Natural killer cell (primary cell): ENCODE data around the gene DOCK1. TPM values are rescaled to one million over a fixed set of nuclear protein-coding genes. Genes with fewer than 3 reads are reported as not detected.

Source experiments
- ATAC-seq, 3 donors: fragments of 150-1000 bp in 2 of 3; fragments of 200-7000 bp in 1 of 3; cut with Tn5 transposase; 1 replicate in 1 of 3; 2 replicates in 2 of 3; pipeline ENCODE4 v1.10.0; 2021; ENCODE audit warnings: mild to moderate bottlenecking in 2 of 3, moderate library complexity in 2 of 3
- DNase-seq, 2 donors: peaks; one replicate each; pipeline versions ENCODE4 v3.0.0 to v3.0.0-alpha.2; 2013 to 2021; ENCODE audit warnings: mixed read lengths in 1 of 2
- H3K27ac ChIP-seq: one replicate; pipeline ENCODE4 v1.5.1; 2013; ENCODE audit warnings: mild to moderate bottlenecking, low read length
- H3K27me3 ChIP-seq: one replicate; pipeline ENCODE4 v1.6.1; 2013; ENCODE audit warnings: low read length; ENCODE audit not compliant: control insufficient read depth, insufficient read depth
- H3K36me3 ChIP-seq: one replicate; pipeline ENCODE4 v1.6.1; 2013; ENCODE audit warnings: low read length; ENCODE audit not compliant: control insufficient read depth, insufficient read depth
- H3K4me1 ChIP-seq: one replicate; pipeline ENCODE4 v1.6.1; 2013; ENCODE audit warnings: low read length; ENCODE audit not compliant: control insufficient read depth, insufficient read depth
- H3K4me3 ChIP-seq: one replicate; pipeline ENCODE4 v1.5.1; 2013; ENCODE audit warnings: low read length
- H3K9me3 ChIP-seq: one replicate; pipeline ENCODE4 v1.6.1; 2013; ENCODE audit warnings: low read length; ENCODE audit not compliant: control insufficient read depth, insufficient read depth
- H3K27ac Mint-ChIP-seq, 2 donors: one replicate each; pipeline ENCODE4 v1.8.0; 2022; ENCODE audit warnings: mild to moderate bottlenecking in 2 of 2, mixed read lengths in 2 of 2, moderate library complexity in 1 of 2
- H3K27me3 Mint-ChIP-seq, 2 donors: one replicate each; pipeline ENCODE4 v1.8.0; 2022; ENCODE audit warnings: low read depth in 2 of 2, mixed read lengths in 2 of 2
- H3K36me3 Mint-ChIP-seq: one replicate; pipeline ENCODE4 v1.8.0; 2022; ENCODE audit warnings: mixed read lengths
- H3K4me1 Mint-ChIP-seq, 2 donors: one replicate each; pipeline ENCODE4 v1.8.0; 2022; ENCODE audit warnings: mixed read lengths in 2 of 2
- H3K4me3 Mint-ChIP-seq: one replicate; pipeline ENCODE4 v1.8.0; 2022; ENCODE audit warnings: mild to moderate bottlenecking, moderate library complexity, mixed read lengths
- H3K9me3 Mint-ChIP-seq, 2 donors: one replicate each; pipeline ENCODE4 v1.8.0; 2022; ENCODE audit warnings: mixed read lengths in 2 of 2
- CTCF ChIP-seq: fragments of 200-600 bp; IDR thresholded peaks from one replicate; pipeline ENCODE4 v1.8.0; 2022; ENCODE audit warnings: antibody characterized with exemption
- WGBS: methylation state at CpG from one replicate; pipeline ENCODE4 v1.1.7; 2013; ENCODE audit warnings: missing lambda C conversion rate; ENCODE audit not compliant: insufficient coverage; 5-methylcytosine and 5-hydroxymethylcytosine counted together
- intact Hi-C: fragments of 100-400 bp; cut with micrococcal nuclease; formaldehyde crosslinking; loops from one replicate; pipeline ENCODE4 v1.14.2; 2022
- total RNA-seq, 4 donors: library from RNA; stranded (reverse); fragments of 120-200 nt in 1 of 4; gene quantifications; one replicate each; pipeline versions ENCODE4 v1.2.3 to v1.2.4, GENCODE V29; 2013 to 2022

Gene DOCK1
- total RNA-seq, 3 donors from 2014 or later (not counting 1 experiment from before 2014, with no cell fraction given) = 0.07 to 0.12 (median 0.08) TPM

- Histone ChIP-seq H3K4me1 (no peaks in the 10 kb centered on the region), H3K27me3 (no peaks in the 10 kb centered on the region), H3K27ac (no peak overlapping the region), H3K36me3 (no peaks in the 10 kb centered on the region), H3K9me3 (no peaks in the 10 kb centered on the region), H3K4me3 (no peak overlapping the region)
- Mint-ChIP-seq H3K4me1 (no peaks in the 10 kb centered on the region), H3K9me3 (no peaks in the 10 kb centered on the region), H3K4me3 (no peak overlapping the region), H3K27ac (no peak overlapping the region), H3K36me3 (no peaks in the 10 kb centered on the region), H3K27me3 (peaks cover 0 to 5% of the 10 kb centered on the region in 2 donors)
- no peak for TF ChIP-seq CTCF
- ATAC-seq (no peak), DNase-seq (no peak)
- intact Hi-C loops = no loop called here
- WGBS = 91% methylated on average over 9 of the region's 9 CpGs
Observed at GRCh38 chr10:127151981-127152699, 246.9 kb downstream of the DOCK1 start.

- intact Hi-C loops = no loop called here
- no peak for TF ChIP-seq CTCF
Observed at GRCh38 chr10:127153181-127153580, 248.0 kb downstream of the DOCK1 start.

GRCh38 chr10:127154831-127155620 is 249.8 kb downstream of the DOCK1 start:
- no peak for DNase-seq
- Mint-ChIP-seq H3K27me3 (peaks cover 3 to 5% of the 10 kb centered on the region in 2 donors), H3K9me3 (no peaks in the 10 kb centered on the region), H3K27ac (no peak overlapping the region), H3K36me3 (no peaks in the 10 kb centered on the region), H3K4me1 (no peaks in the 10 kb centered on the region), H3K4me3 (no peak overlapping the region)
- H3K27me3 ChIP-seq = no peaks in the 10 kb centered on the region
- TF ChIP-seq CTCF = no peak
- H3K9me3 ChIP-seq = no peaks in the 10 kb centered on the region
- H3K27ac ChIP-seq = no peak overlapping the region
- intact Hi-C loops = no loop called here
- ATAC-seq = no peak
- no peaks in the 10 kb centered on the region for H3K36me3 ChIP-seq
- no peaks in the 10 kb centered on the region for H3K4me1 ChIP-seq
- H3K4me3 ChIP-seq = no peak overlapping the region
- 82% methylated on average over 9 of the region's 9 CpGs for WGBS

More at GRCh38 chr10:127153181-127153580, 248.0 kb downstream of the DOCK1 start:
- Histone ChIP-seq H3K36me3 (no peaks in the 10 kb centered on the region), H3K9me3 (no peaks in the 10 kb centered on the region), H3K27ac (no peak overlapping the region), H3K4me1 (no peaks in the 10 kb centered on the region), H3K4me3 (no peak overlapping the region), H3K27me3 (no peaks in the 10 kb centered on the region)
- Mint-ChIP-seq H3K27ac (no peak overlapping the region), H3K9me3 (no peaks in the 10 kb centered on the region), H3K4me1 (no peaks in the 10 kb centered on the region), H3K36me3 (no peaks in the 10 kb centered on the region), H3K27me3 (peaks cover 0 to 5% of the 10 kb centered on the region in 2 donors), H3K4me3 (no peak overlapping the region)
- DNase-seq = no peak
- no peak for ATAC-seq
- 87% methylated on average over 4 of the region's 4 CpGs for WGBS
